WTC11 (cell line): ENCODE data around the gene FBXL13. TPM values are rescaled to one million over a fixed set of nuclear protein-coding genes. Genes with fewer than 3 reads are reported as not detected.

Source experiments
- ATAC-seq: fragments of 200-7000 bp; cut with Tn5 transposase; 2 replicates; pipeline ENCODE4 v1.10.0; 2021; ENCODE audit warnings: mild to moderate bottlenecking, moderate library complexity
- CTCF ChIA-PET: fragments of 300-600 bp; sonication (Branson Sonifier 250); formaldehyde crosslinking; loops from one replicate; lab custom pipeline; 2021; ENCODE audit warnings: antibody characterized with exemption; lab: Charles Lee
- POLR2A ChIA-PET: fragments of 350-600 bp; sonication (Branson Sonifier 250); formaldehyde crosslinking; loops from one replicate; lab custom pipeline; 2021; ENCODE audit warnings: antibody characterized with exemption; lab: Charles Lee
- DNase-seq: peaks from one replicate; pipeline ENCODE4 v3.0.0; 2021; ENCODE audit warnings: low spot score
- H3K27ac Mint-ChIP-seq: 2 replicates; pipeline ENCODE4 v1.8.0; 2021; ENCODE audit warnings: mixed read lengths
- H3K27me3 Mint-ChIP-seq: 2 replicates; pipeline ENCODE4 v1.8.0; 2021; ENCODE audit warnings: low read depth, mild to moderate bottlenecking, moderate library complexity, mixed read lengths
- H3K36me3 Mint-ChIP-seq: 2 replicates; pipeline ENCODE4 v1.8.0; 2021; ENCODE audit warnings: mixed read lengths
- H3K4me1 Mint-ChIP-seq: 2 replicates; pipeline ENCODE4 v1.8.0; 2022; ENCODE audit warnings: mixed read lengths
- H3K4me3 Mint-ChIP-seq: 2 replicates; pipeline ENCODE4 v1.8.0; 2021; ENCODE audit warnings: mild to moderate bottlenecking, moderate library complexity, mixed read lengths
- H3K9me3 Mint-ChIP-seq: 2 replicates; pipeline ENCODE4 v1.8.0; 2021; ENCODE audit warnings: mixed read lengths
- ATF1 ChIP-seq: sonication (generic); formaldehyde crosslinking; IDR thresholded peaks from 2 replicates; pipeline ENCODE4 v1.8.1; 2023; ENCODE audit warnings: mild to moderate bottlenecking, moderate library complexity, missing genetic modification reagents
- ATF6 ChIP-seq: sonication (generic); formaldehyde crosslinking; IDR thresholded peaks from 2 replicates; pipeline ENCODE4 v1.8.1; 2023; ENCODE audit warnings: mild to moderate bottlenecking, missing genetic modification reagents
- CREB1 ChIP-seq: sonication (generic); formaldehyde crosslinking; IDR thresholded peaks from 2 replicates; pipeline ENCODE4 v1.8.0; 2023; ENCODE audit warnings: mild to moderate bottlenecking, missing genetic modification reagents
- CTCF ChIP-seq: fragments of 200-600 bp; IDR thresholded peaks from 2 replicates; pipeline ENCODE4 v1.8.0; 2022; ENCODE audit warnings: antibody characterized with exemption
- FOXJ3 ChIP-seq: sonication (generic); formaldehyde crosslinking; IDR thresholded peaks from 2 replicates; pipeline ENCODE4 v1.9.0; 2021; ENCODE audit warnings: missing genetic modification reagents, mild to moderate bottlenecking, borderline replicate concordance
- GTF2I ChIP-seq: fragments of 250-450 bp; sonication (Bioruptor Pico); conservative IDR thresholded peaks from 2 replicates; pipeline ENCODE4 v1.4.0; 2021; ENCODE audit warnings: mild to moderate bottlenecking
- HMGA2 ChIP-seq: fragments of 250-450 bp; sonication (Bioruptor Pico); IDR thresholded peaks from 2 replicates; pipeline ENCODE4 v1.4.0; 2021; ENCODE audit warnings: mild to moderate bottlenecking, moderate library complexity
- IRF1 ChIP-seq: sonication (generic); formaldehyde crosslinking; IDR thresholded peaks from 2 replicates; pipeline ENCODE4 v1.8.0; 2023; ENCODE audit warnings: missing genetic modification reagents
- JUN ChIP-seq: sonication (generic); formaldehyde crosslinking; IDR thresholded peaks from 2 replicates; pipeline ENCODE4 v1.8.0; 2023; ENCODE audit warnings: mild to moderate bottlenecking, missing genetic modification reagents
- MAX ChIP-seq: sonication (generic); formaldehyde crosslinking; IDR thresholded peaks from 2 replicates; pipeline ENCODE4 v1.8.0; 2022; ENCODE audit warnings: mild to moderate bottlenecking, missing genetic modification reagents
- NR1H2 ChIP-seq: sonication (generic); formaldehyde crosslinking; IDR thresholded peaks from 2 replicates; pipeline ENCODE4 v1.9.0; 2021; ENCODE audit warnings: mild to moderate bottlenecking, moderate library complexity, missing genetic modification reagents
- NR3C1 ChIP-seq: sonication (generic); formaldehyde crosslinking; conservative IDR thresholded peaks from 2 replicates; pipeline ENCODE4 v1.8.1; 2023; ENCODE audit warnings: low read depth, mild to moderate bottlenecking, missing genetic modification reagents
- PRDM15 ChIP-seq: sonication (generic); formaldehyde crosslinking; IDR thresholded peaks from 2 replicates; pipeline ENCODE4 v1.8.0; 2022; ENCODE audit warnings: missing genetic modification reagents
- PRRX2 ChIP-seq: fragments of 250-450 bp; sonication (Bioruptor Pico); IDR thresholded peaks from 2 replicates; pipeline ENCODE4 v1.8.0; 2021; ENCODE audit warnings: mild to moderate bottlenecking
- SMAD3 ChIP-seq: sonication (generic); formaldehyde crosslinking; IDR thresholded peaks from 2 replicates; pipeline ENCODE4 v1.8.0; 2022; ENCODE audit warnings: missing genetic modification reagents, mild to moderate bottlenecking, borderline replicate concordance
- TCF7 ChIP-seq: sonication (generic); formaldehyde crosslinking; IDR thresholded peaks from 2 replicates; pipeline ENCODE4 v1.8.0; 2022; ENCODE audit warnings: mild to moderate bottlenecking, low read depth, missing genetic modification reagents, moderate library complexity
- TEAD1 ChIP-seq: sonication (generic); formaldehyde crosslinking; IDR thresholded peaks from 2 replicates; pipeline ENCODE4 v1.8.0; 2022; ENCODE audit warnings: mild to moderate bottlenecking, missing genetic modification reagents
- TEAD4 ChIP-seq: sonication (generic); formaldehyde crosslinking; IDR thresholded peaks from 2 replicates; pipeline ENCODE4 v1.8.0; 2022; ENCODE audit warnings: mild to moderate bottlenecking, missing genetic modification reagents
- ZNF396 ChIP-seq: fragments of 250-450 bp; sonication (Bioruptor Pico); IDR thresholded peaks from 2 replicates; pipeline ENCODE4 v1.8.0; 2021; ENCODE audit warnings: mild to moderate bottlenecking, moderate library complexity, borderline replicate concordance
- ZNF423 ChIP-seq: fragments of 250-450 bp; sonication (Bioruptor Pico); IDR thresholded peaks from 2 replicates; pipeline ENCODE4 v2.1.2; 2022; ENCODE audit warnings: mild to moderate bottlenecking, moderate library complexity
- ZSCAN18 ChIP-seq: fragments of 250-450 bp; sonication (Bioruptor Pico); IDR thresholded peaks from 2 replicates; pipeline ENCODE4 v2.1.2; 2022; ENCODE audit warnings: mild to moderate bottlenecking, moderate library complexity
- total RNA-seq: library from RNA; stranded (reverse); gene quantifications from 3 replicates; pipeline ENCODE4 v1.2.3, GENCODE V29; 2021
- TF ChIP-seq, protein P1 (sequence below): sonication (generic); formaldehyde crosslinking; IDR thresholded peaks from 2 replicates; pipeline ENCODE4 v1.8.1; 2023; ENCODE audit warnings: mild to moderate bottlenecking, missing genetic modification reagents

Gene FBXL13
- total RNA-seq, 1 experiment from 2014 or later = 1.7 TPM

GRCh38 chr7:103082497-103082896, 7.9 kb upstream of the FBXL13 start (continued):
- TF ChIP-seq MAX (CRISPR knock-in tag) = no peak
- no peak for TF ChIP-seq PRDM15 (CRISPR knock-in tag)
- TF ChIP-seq HMGA2 (CRISPR knock-in tag) = no peak
- TF ChIP-seq NR1H2 = no peak
- TF ChIP-seq ZNF396 (CRISPR knock-in tag) = no peak
- TF ChIP-seq SMAD3 (CRISPR knock-in tag) = no peak

- ChIA-PET CTCF (interaction anchor here (3.0 kb wide), 1 partner anchor 19 kb away, joined by 8 read pairs; no protein-coding TSS in a partner anchor), POLR2A (no interaction called here)
- DNase-seq = no peak
- H3K4me1 Mint-ChIP-seq = peaks cover 17% of the 10 kb centered on the region
- H3K36me3 Mint-ChIP-seq = peaks cover 14% of the 10 kb centered on the region
- no peak overlapping the region for H3K4me3 Mint-ChIP-seq
- no peaks in the 10 kb centered on the region for H3K9me3 Mint-ChIP-seq
- H3K27ac Mint-ChIP-seq = no peak overlapping the region
- no peak for TF ChIP-seq ZSCAN18 (CRISPR knock-in tag)
- ATAC-seq = no peak
- H3K27me3 Mint-ChIP-seq = no peaks in the 10 kb centered on the region
Observed at GRCh38 chr7:103080923-103081322, 6.3 kb upstream of the FBXL13 start.

DNA sequence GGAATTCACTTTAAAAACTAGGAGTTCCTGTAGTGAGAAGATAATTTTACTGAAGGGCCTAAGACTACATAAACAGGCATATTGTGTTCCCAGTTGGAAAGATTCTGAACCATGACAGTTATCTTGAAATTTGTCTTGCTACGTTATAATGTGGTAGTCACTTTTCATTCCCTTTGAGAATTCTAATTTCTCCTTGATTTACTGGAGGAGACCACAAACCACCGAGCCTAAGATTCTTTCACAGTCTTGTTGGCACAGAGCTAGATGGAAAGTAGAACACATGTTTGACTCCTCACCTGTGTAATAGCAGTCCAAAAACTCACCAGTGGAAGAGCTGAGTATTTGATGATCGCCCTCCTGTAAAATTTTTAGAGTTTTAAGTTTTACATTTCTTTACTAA, 5.2 kb upstream of the FBXL13 start:
- DNase-seq = no peak
- Mint-ChIP-seq H3K27ac (no peak overlapping the region), H3K36me3 (peaks cover 12% of the 10 kb centered on the region), H3K9me3 (no peaks in the 10 kb centered on the region), H3K4me1 (peaks cover 22% of the 10 kb centered on the region), H3K4me3 (no peak overlapping the region), H3K27me3 (no peaks in the 10 kb centered on the region)
- POLR2A ChIA-PET = no interaction called here
- no peak for ATAC-seq
- CTCF ChIA-PET = interaction anchor here (1.0 to 3.0 kb wide), 2 partner anchors 18 to 322 kb away, joined by 4 to 8 read pairs; no protein-coding TSS in a partner anchor
- TF ChIP-seq FOXJ3 (CRISPR knock-in tag) = no peak
- no peak for TF ChIP-seq NR3C1 (CRISPR knock-in tag)
- TF ChIP-seq TEAD1 (CRISPR knock-in tag) = no peak
- no peak for TF ChIP-seq GTF2I (CRISPR knock-in tag)
- TF ChIP-seq ATF6 (CRISPR knock-in tag) = no peak
- no peak for TF ChIP-seq PRRX2 (CRISPR knock-in tag)
- TF ChIP-seq CREB1 (CRISPR knock-in tag) = no peak
- no peak for TF ChIP-seq JUN (CRISPR knock-in tag)
- TF ChIP-seq TCF7 (CRISPR knock-in tag) = no peak
- TF ChIP-seq CTCF = no peak
- TF ChIP-seq ZNF423 (CRISPR knock-in tag) = no peak
- TF ChIP-seq, protein P1, sequence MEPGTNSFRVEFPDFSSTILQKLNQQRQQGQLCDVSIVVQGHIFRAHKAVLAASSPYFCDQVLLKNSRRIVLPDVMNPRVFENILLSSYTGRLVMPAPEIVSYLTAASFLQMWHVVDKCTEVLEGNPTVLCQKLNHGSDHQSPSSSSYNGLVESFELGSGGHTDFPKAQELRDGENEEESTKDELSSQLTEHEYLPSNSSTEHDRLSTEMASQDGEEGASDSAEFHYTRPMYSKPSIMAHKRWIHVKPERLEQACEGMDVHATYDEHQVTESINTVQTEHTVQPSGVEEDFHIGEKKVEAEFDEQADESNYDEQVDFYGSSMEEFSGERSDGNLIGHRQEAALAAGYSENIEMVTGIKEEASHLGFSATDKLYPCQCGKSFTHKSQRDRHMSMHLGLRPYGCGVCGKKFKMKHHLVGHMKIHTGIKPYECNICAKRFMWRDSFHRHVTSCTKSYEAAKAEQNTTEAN = no peak
- no peak for TF ChIP-seq TEAD4
- no peak for TF ChIP-seq IRF1 (CRISPR knock-in tag)
- TF ChIP-seq ATF1 (CRISPR knock-in tag) = no peak
